IMR-90 (cell line): ENCODE data around the gene SEPTIN2. TPM values are rescaled to one million over a fixed set of nuclear protein-coding genes. Genes with fewer than 3 reads are reported as not detected.

Experiments
- ATAC-seq: fragments of 200-7000 bp; cut with Tn5 transposase; 2 replicates; pipeline ENCODE4 v1.9.1; 2020; ENCODE audit warnings: low read depth, mild to moderate bottlenecking, moderate library complexity
- BruUV-seq: library from RNA; stranded (reverse); fragments of 400-500 nt; replicated peaks from 2 replicates; lab custom pipeline; 2021; lab: Mats Ljungman, UMichigan
- CTCF ChIA-PET: fragments of 300-600 bp; formaldehyde crosslinking; extraction: SDS; loops from one replicate; lab custom pipeline; 2021; ENCODE audit warnings: antibody characterized with exemption; lab: Yijun Ruan, JAX
- POLR2A ChIA-PET: fragments of 300-600 bp; sonication (Branson Sonifier 250); formaldehyde crosslinking; loops from one replicate; lab custom pipeline; 2022; ENCODE audit warnings: antibody characterized with exemption; ENCODE audit not compliant: unreplicated experiment; lab: Charles Lee
- DNase-seq: peaks from one replicate; pipeline ENCODE4 v3.0.0; 2013
- H2AFZ ChIP-seq: replicated peaks from 2 replicates; pipeline ENCODE3; 2013; ENCODE audit warnings: low read length, mild to moderate bottlenecking; ENCODE audit not compliant: poor library complexity
- H2AK5ac ChIP-seq: 2 replicates; pipeline ENCODE4 v1.6.1; 2013; ENCODE audit warnings: low read depth, low read length, inconsistent platforms
- H2AK9ac ChIP-seq: replicated peaks from 2 replicates; pipeline ENCODE3; 2013; ENCODE audit warnings: mild to moderate bottlenecking, low read depth, low read length, moderate library complexity; ENCODE audit not compliant: poor library complexity
- H2BK120ac ChIP-seq: 2 replicates; pipeline ENCODE4 v1.6.1; 2013; ENCODE audit warnings: low read depth, low read length, inconsistent platforms
- H2BK15ac ChIP-seq: 3 replicates; pipeline ENCODE4 v1.6.1; 2013; ENCODE audit warnings: low read depth, low read length, inconsistent platforms
- H2BK20ac ChIP-seq: 2 replicates; pipeline ENCODE4 v1.6.1; 2013; ENCODE audit warnings: low read depth, mild to moderate bottlenecking, inconsistent platforms, low read length, moderate library complexity
- H2BK5ac ChIP-seq: 2 replicates; pipeline ENCODE4 v1.6.1; 2013; ENCODE audit warnings: mild to moderate bottlenecking, low read depth, low read length, inconsistent platforms; ENCODE audit not compliant: poor library complexity, severe bottlenecking
- H3K14ac ChIP-seq: replicated peaks from 2 replicates; pipeline ENCODE4 v1.6.1; 2013; ENCODE audit warnings: low read depth, low read length, inconsistent platforms
- H3K18ac ChIP-seq: 2 replicates; pipeline ENCODE4 v1.6.1; 2013; ENCODE audit warnings: low read depth, low read length, control low read depth
- H3K23ac ChIP-seq: 2 replicates; pipeline ENCODE4 v1.6.1; 2013; ENCODE audit warnings: low read depth, low read length, inconsistent platforms
- H3K27ac ChIP-seq: 2 replicates; pipeline ENCODE4 v1.5.1; 2013; ENCODE audit warnings: mild to moderate bottlenecking, control low read depth, low read length; ENCODE audit not compliant: insufficient read depth
- H3K27me3 ChIP-seq: 2 replicates; pipeline ENCODE4 v1.6.1; 2013; ENCODE audit warnings: low read length; ENCODE audit not compliant: control insufficient read depth, insufficient read depth
- H3K36me3 ChIP-seq: 2 replicates; pipeline ENCODE4 v1.6.1; 2013; ENCODE audit warnings: low read length, mixed read lengths; ENCODE audit not compliant: control insufficient read depth, insufficient read depth
- H3K4ac ChIP-seq: 2 replicates; pipeline ENCODE4 v1.6.1; 2013; ENCODE audit warnings: low read depth, low read length, inconsistent platforms
- H3K4me1 ChIP-seq: 2 replicates; pipeline ENCODE4 v1.6.1; 2013; ENCODE audit warnings: low read length, mixed read lengths; ENCODE audit not compliant: control insufficient read depth, insufficient read depth
- H3K4me2 ChIP-seq: 2 replicates; pipeline ENCODE4 v1.6.1; 2013; ENCODE audit warnings: low read depth, mild to moderate bottlenecking, control low read depth, low read length, moderate library complexity
- H3K4me3 ChIP-seq: 2 replicates; pipeline ENCODE4 v1.5.1; 2013; ENCODE audit warnings: low read depth, mild to moderate bottlenecking, control low read depth, low read length, moderate library complexity; ENCODE audit not compliant: insufficient read depth
- H3K56ac ChIP-seq: 2 replicates; pipeline ENCODE4 v1.6.1; 2013; ENCODE audit warnings: low read length, inconsistent platforms; ENCODE audit not compliant: insufficient read depth; ENCODE audit errors: extremely low read depth
- H3K79me1 ChIP-seq, 2 experiments: 2 replicates each; pipeline ENCODE4 v1.6.1; 2013; ENCODE audit warnings: low read length in 2 of 2, inconsistent platforms in 1 of 2, low read depth in 1 of 2
- H3K9ac ChIP-seq: 2 replicates; pipeline ENCODE4 v1.6.1; 2013; ENCODE audit warnings: low read depth, low read length, control low read depth
- H3K9me1 ChIP-seq: 2 replicates; pipeline ENCODE4 v1.6.1; 2013; ENCODE audit warnings: low read length, inconsistent platforms; ENCODE audit not compliant: insufficient read depth
- H3K9me3 ChIP-seq: 2 replicates; pipeline ENCODE4 v1.6.1; 2013; ENCODE audit warnings: low read length; ENCODE audit not compliant: control insufficient read depth, insufficient read depth
- H4K20me1 ChIP-seq: 2 replicates; pipeline ENCODE4 v1.6.1; 2013; ENCODE audit warnings: low read length, inconsistent platforms; ENCODE audit not compliant: insufficient read depth
- H4K5ac ChIP-seq: 2 replicates; pipeline ENCODE4 v1.6.1; 2013; ENCODE audit warnings: mild to moderate bottlenecking, low read depth, low read length, control low read depth
- H4K8ac ChIP-seq, 2 experiments: 2 replicates each; pipeline ENCODE4 v1.6.1; 2013; ENCODE audit warnings: low read depth in 2 of 2, low read length in 2 of 2, control low read depth in 1 of 2, inconsistent platforms in 1 of 2
- H4K91ac ChIP-seq: 2 replicates; pipeline ENCODE4 v1.6.1; 2013; ENCODE audit warnings: low read depth, low read length, inconsistent platforms; ENCODE audit not compliant: insufficient read depth
- NFE2L2 ChIP-seq: fragments of 150-350 bp; IDR thresholded peaks from 2 replicates; pipeline ENCODE4 v1.6.1; 2016; ENCODE audit warnings: low read depth, mild to moderate bottlenecking, low read length
- POLR2A ChIP-seq: IDR thresholded peaks from 2 replicates; pipeline ENCODE4 v1.6.1; 2012; ENCODE audit warnings: mild to moderate bottlenecking, low read depth, low read length
- WGBS, 2 experiments: methylation state at CpG; one replicate each; pipeline versions ENCODE4 v1.1.5 to v1.1.7; 2013; ENCODE audit warnings: missing lambda C conversion rate in 2 of 2; ENCODE audit not compliant: insufficient read length in 1 of 2; ENCODE audit errors: extremely low coverage in 2 of 2; 5-methylcytosine and 5-hydroxymethylcytosine counted together
- dilution Hi-C: fragments of 300-500 bp; cut with HindIII; formaldehyde crosslinking; loops from one replicate; pipeline ENCODE4 v1.14.3; 2018; ENCODE audit warnings: low sequenced_read_pairs; ENCODE audit not compliant: unreplicated experiment
- in situ Hi-C: fragments of 300-500 bp; cut with MboI; formaldehyde crosslinking; loops from 3 replicates; pipeline ENCODE4 v1.14.3; 2019; ENCODE audit warnings: low sequenced_read_pairs, inconsistent platforms, mixed read lengths
- intact Hi-C: fragments of 100-400 bp; cut with micrococcal nuclease; formaldehyde crosslinking; loops from 2 replicates; pipeline ENCODE4 v1.10.0; 2022
- polyA plus RNA-seq, 3 experiments: library from polyadenylated mRNA; depleted of rRNA; stranded (reverse); fragments of >200 nt; gene quantifications; 2 replicates each; pipeline ENCODE4 v1.2.3, GENCODE V29; 2012; ENCODE audit warnings: low replicate concordance in 1 of 3
- total RNA-seq: library from RNA; depleted of rRNA; stranded (reverse); fragments of >200 nt; gene quantifications from 2 replicates; pipeline ENCODE4 v1.2.3, GENCODE V29; 2012
- TF ChIP-seq, protein P1 (sequence below): fragments of 150-350 bp; IDR thresholded peaks from 2 replicates; pipeline ENCODE4 v1.6.1; 2017; ENCODE audit warnings: mild to moderate bottlenecking, antibody characterized with exemption, low read length, low read depth

The SEPTIN2 gene
- total and polyA plus RNA-seq, 2 of the 4 experiments (the other 2 are of a cell fraction): 420 to 504 TPM

DNA sequence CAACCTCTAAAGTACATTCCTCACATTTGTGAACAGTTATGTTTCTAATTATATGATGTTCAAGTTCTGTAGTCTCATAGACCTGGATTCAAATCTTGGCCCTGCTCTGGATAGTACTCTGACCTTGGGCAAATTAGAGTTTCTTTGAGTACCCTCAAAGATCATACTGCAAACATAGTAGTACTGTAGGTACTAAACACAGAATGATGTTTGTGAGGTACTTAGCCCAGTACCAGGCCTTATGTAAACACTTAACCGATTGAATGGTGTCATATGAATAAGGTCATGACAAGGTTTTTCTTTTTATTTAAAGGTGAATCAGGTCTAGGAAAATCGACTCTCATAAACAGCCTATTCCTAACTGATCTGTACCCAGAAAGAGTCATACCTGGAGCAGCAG, 19.1 kb downstream of the SEPTIN2 start:
- H2BK20ac ChIP-seq: no peak overlapping the region
- peaks cover 5% of the 10 kb centered on the region for H3K4me1 ChIP-seq
- peaks cover 38% of the 10 kb centered on the region for H4K20me1 ChIP-seq
- H3K23ac ChIP-seq: no peak overlapping the region
- TF ChIP-seq, protein P1, sequence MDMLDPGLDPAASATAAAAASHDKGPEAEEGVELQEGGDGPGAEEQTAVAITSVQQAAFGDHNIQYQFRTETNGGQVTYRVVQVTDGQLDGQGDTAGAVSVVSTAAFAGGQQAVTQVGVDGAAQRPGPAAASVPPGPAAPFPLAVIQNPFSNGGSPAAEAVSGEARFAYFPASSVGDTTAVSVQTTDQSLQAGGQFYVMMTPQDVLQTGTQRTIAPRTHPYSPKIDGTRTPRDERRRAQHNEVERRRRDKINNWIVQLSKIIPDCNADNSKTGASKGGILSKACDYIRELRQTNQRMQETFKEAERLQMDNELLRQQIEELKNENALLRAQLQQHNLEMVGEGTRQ: no peak
- TF ChIP-seq NFE2L2 (no peak), POLR2A (no peak)
- no peak overlapping the region for H3K56ac ChIP-seq
- intact Hi-C loops: no loop called here
- no peak overlapping the region for H2AK9ac ChIP-seq
- H2AK5ac ChIP-seq: no peak overlapping the region
- H2AFZ ChIP-seq: no peak overlapping the region
- H3K9me1 ChIP-seq: peaks cover 7% of the 10 kb centered on the region
- H3K27me3 ChIP-seq: no peaks in the 10 kb centered on the region
- WGBS, 2 experiments: no CpG with 5 or more reads among the region's 2 CpGs
- H4K91ac ChIP-seq: no peak overlapping the region
- H2BK15ac ChIP-seq: no peak overlapping the region
- no peak overlapping the region for H3K4me2 ChIP-seq
- H3K4ac ChIP-seq: no peak overlapping the region
- no peak overlapping the region for H2BK5ac ChIP-seq
- H3K4me3 ChIP-seq: no peak overlapping the region
- H3K36me3 ChIP-seq: peaks cover 38% of the 10 kb centered on the region
- DNase-seq (no peak), ATAC-seq (no peak)
- POLR2A ChIA-PET: no interaction called here
- H3K9ac ChIP-seq: no peak overlapping the region
- BruUV-seq: no TSS peak
- H3K9me3 ChIP-seq: no peaks in the 10 kb centered on the region
- peaks cover 26 to 67% of the 10 kb centered on the region in 2 experiments for H3K79me1 ChIP-seq
- no peak overlapping the region for H2BK120ac ChIP-seq
- H4K5ac ChIP-seq: no peak overlapping the region
- no peak overlapping the region for H3K14ac ChIP-seq
- no peak overlapping the region for H3K18ac ChIP-seq
- no peak overlapping the region for H3K27ac ChIP-seq
- no peak overlapping the region for H4K8ac ChIP-seq
- in situ Hi-C loops: no loop called here
- CTCF ChIA-PET: no interaction called here
- dilution Hi-C loops: no loop called here
